ENCODE results near the gene ADARB1.
"Not testable (repeated sequence)": the region's sequence is repeated elsewhere in the genome, so short reads cannot be mapped to it uniquely, and the experiment has no call there.

Gene ADARB1

GRCh38 chr21:45027241-45028196 lies 46.9 kb upstream of the ADARB1 start:
- Histone ChIP-seq H3K9ac (ENCODE audit: low read length) (no peak overlapping the region), H3K4me2 (ENCODE audit: low read length) (no peak overlapping the region), H3K27me3 (ENCODE audit: insufficient read depth, low read length) (no peaks in the 10 kb centered on the region; the same call in 1 of the 2 replicates), H3K4me1 (ENCODE audit: insufficient read depth, low read length, severe bottlenecking) (no peaks in the 10 kb centered on the region), H3K4me3 (ENCODE audit: low read depth, low read length, poor library complexity, severe bottlenecking) (no peak overlapping the region), H4K20me1 (ENCODE audit: insufficient read depth, low read length) (no peaks in the 10 kb centered on the region), H3K36me3 (ENCODE audit: insufficient read depth, low read length) (no peaks in the 10 kb centered on the region), H3F3A (ENCODE audit: insufficient read depth, low read length) (no peaks in the 10 kb centered on the region), H3K9me2 (ENCODE audit: low read depth, low read length) (no peaks in the 10 kb centered on the region), H3K79me2 (ENCODE audit: insufficient read depth, low read length) (no peaks in the 10 kb centered on the region), H3K9me3 (ENCODE audit: low read length) (no peaks in the 10 kb centered on the region; the same call in 1 of the 2 replicates), H2AFZ (ENCODE audit: low read length) (no peak overlapping the region), H3K27ac (ENCODE audit: low read depth, low read length, poor library complexity, severe bottlenecking) (no peak overlapping the region)
- TF ChIP-seq, protein P1, sequence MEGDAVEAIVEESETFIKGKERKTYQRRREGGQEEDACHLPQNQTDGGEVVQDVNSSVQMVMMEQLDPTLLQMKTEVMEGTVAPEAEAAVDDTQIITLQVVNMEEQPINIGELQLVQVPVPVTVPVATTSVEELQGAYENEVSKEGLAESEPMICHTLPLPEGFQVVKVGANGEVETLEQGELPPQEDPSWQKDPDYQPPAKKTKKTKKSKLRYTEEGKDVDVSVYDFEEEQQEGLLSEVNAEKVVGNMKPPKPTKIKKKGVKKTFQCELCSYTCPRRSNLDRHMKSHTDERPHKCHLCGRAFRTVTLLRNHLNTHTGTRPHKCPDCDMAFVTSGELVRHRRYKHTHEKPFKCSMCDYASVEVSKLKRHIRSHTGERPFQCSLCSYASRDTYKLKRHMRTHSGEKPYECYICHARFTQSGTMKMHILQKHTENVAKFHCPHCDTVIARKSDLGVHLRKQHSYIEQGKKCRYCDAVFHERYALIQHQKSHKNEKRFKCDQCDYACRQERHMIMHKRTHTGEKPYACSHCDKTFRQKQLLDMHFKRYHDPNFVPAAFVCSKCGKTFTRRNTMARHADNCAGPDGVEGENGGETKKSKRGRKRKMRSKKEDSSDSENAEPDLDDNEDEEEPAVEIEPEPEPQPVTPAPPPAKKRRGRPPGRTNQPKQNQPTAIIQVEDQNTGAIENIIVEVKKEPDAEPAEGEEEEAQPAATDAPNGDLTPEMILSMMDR (IDR thresholded peaks at IDR 0.05; ENCODE audit: low read length): no peak
- no peak for TF ChIP-seq EZH2 (IDR thresholded peaks at IDR 0.05; ENCODE audit: borderline replicate concordance, low read length)

DNA sequence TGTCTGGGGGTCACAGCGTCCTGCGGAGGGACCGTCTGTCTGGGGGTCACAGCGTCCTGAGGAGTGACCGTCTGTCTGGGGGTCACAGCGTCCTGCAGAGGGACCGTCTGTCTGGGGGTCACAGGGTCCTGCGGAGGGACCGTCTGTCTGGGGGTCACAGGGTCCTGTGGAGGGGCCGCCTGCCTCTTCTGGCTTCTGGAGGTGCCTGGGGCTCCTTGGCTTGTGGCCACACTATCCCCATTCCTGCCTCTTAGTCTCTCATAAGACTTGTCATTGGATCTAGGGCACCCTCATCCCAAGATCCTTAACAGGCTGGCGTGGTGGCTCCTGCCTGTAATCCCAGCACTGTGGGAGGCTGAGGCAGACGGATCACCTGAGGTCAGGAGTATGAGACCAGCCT lies 45.7 kb upstream of the ADARB1 start:
- H3K79me2 ChIP-seq (ENCODE audit: insufficient read depth, low read length); H3K4me1 ChIP-seq (ENCODE audit: insufficient read depth, low read length, severe bottlenecking); H3K27ac ChIP-seq (ENCODE audit: low read depth, low read length, poor library complexity, severe bottlenecking); H4K20me1 ChIP-seq (ENCODE audit: insufficient read depth, low read length); H3K9me3 ChIP-seq (ENCODE audit: low read length); H3F3A ChIP-seq (ENCODE audit: insufficient read depth, low read length); H3K27me3 ChIP-seq (ENCODE audit: insufficient read depth, low read length); H2AFZ ChIP-seq (ENCODE audit: low read length); H3K4me3 ChIP-seq (ENCODE audit: low read depth, low read length, poor library complexity, severe bottlenecking); H3K36me3 ChIP-seq (ENCODE audit: insufficient read depth, low read length); H3K4me2 ChIP-seq (ENCODE audit: low read length); H3K9ac ChIP-seq (ENCODE audit: low read length); H3K9me2 ChIP-seq (ENCODE audit: low read depth, low read length): not testable (repeated sequence)

- Histone ChIP-seq H3K27ac (ENCODE audit: low read depth, low read length, poor library complexity, severe bottlenecking) (no peak overlapping the region), H3K9ac (ENCODE audit: low read length) (no peak overlapping the region), H3K9me2 (ENCODE audit: low read depth, low read length) (no peaks in the 10 kb centered on the region), H3K4me3 (ENCODE audit: low read depth, low read length, poor library complexity, severe bottlenecking) (no peak overlapping the region), H3F3A (ENCODE audit: insufficient read depth, low read length) (no peaks in the 10 kb centered on the region), H3K9me3 (ENCODE audit: low read length) (no peaks in the 10 kb centered on the region), H3K4me1 (ENCODE audit: insufficient read depth, low read length, severe bottlenecking) (no peaks in the 10 kb centered on the region), H3K36me3 (ENCODE audit: insufficient read depth, low read length) (no peaks in the 10 kb centered on the region), H3K79me2 (ENCODE audit: insufficient read depth, low read length) (no peaks in the 10 kb centered on the region), H2AFZ (ENCODE audit: low read length) (no peak overlapping the region), H3K27me3 (ENCODE audit: insufficient read depth, low read length) (no peaks in the 10 kb centered on the region; the same call in 1 of the 2 replicates), H4K20me1 (ENCODE audit: insufficient read depth, low read length) (no peaks in the 10 kb centered on the region), H3K4me2 (ENCODE audit: low read length) (no peak overlapping the region)
- TF ChIP-seq EZH2 (IDR thresholded peaks at IDR 0.05; ENCODE audit: borderline replicate concordance, low read length): no peak
- TF ChIP-seq, protein P1 (IDR thresholded peaks at IDR 0.05; ENCODE audit: low read length): no peak
Measured at GRCh38 chr21:45029298-45029947, 45.0 kb upstream of the ADARB1 start.

Measured in OCI-LY1 (cell line).